Panc1 (cell line): ENCODE data around the gene RGS6.

Experiments used
- CTCF ChIP-seq: fragments of 450-650 bp; IDR thresholded peaks from 2 replicates; pipeline ENCODE4 v1.5.1; 2017; ENCODE audit warnings: mild to moderate bottlenecking
- POLR2AphosphoS5 ChIP-seq: IDR thresholded peaks from 2 replicates; pipeline ENCODE4 v1.6.1; 2012; ENCODE audit warnings: mild to moderate bottlenecking, low read depth, low read length, moderate library complexity
- TF ChIP-seq, protein P1 (sequence below), 2 experiments: IDR thresholded peaks; 2 replicates each; pipeline ENCODE4 v1.6.1; 2011 to 2012; ENCODE audit warnings: low read depth in 2 of 2, control low read depth in 1 of 2, low read length in 1 of 2, mild to moderate bottlenecking in 1 of 2, moderate library complexity in 1 of 2; ENCODE audit not compliant: insufficient read depth in 1 of 2

DNA sequence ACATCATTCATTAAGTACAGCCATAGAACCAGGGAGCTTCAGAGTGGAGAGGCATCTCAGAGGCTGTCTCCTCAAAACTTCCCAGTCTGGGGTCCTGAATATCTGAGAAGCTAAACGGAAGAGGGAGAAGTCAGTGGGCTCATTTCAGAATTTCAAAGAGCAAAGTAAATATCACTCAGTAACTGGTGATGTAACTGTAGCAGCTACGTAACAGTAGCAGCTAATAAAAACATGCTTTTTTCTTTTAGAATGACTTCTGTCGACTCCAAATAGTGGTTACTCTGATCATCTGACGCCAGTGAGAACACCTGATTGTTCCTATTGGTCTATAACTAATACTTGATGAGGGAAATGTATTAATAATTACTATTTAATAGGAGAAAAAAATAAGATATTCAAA lies 578.3 kb downstream of the RGS6 start:
- no peak for TF ChIP-seq CTCF
- TF ChIP-seq, protein P1, sequence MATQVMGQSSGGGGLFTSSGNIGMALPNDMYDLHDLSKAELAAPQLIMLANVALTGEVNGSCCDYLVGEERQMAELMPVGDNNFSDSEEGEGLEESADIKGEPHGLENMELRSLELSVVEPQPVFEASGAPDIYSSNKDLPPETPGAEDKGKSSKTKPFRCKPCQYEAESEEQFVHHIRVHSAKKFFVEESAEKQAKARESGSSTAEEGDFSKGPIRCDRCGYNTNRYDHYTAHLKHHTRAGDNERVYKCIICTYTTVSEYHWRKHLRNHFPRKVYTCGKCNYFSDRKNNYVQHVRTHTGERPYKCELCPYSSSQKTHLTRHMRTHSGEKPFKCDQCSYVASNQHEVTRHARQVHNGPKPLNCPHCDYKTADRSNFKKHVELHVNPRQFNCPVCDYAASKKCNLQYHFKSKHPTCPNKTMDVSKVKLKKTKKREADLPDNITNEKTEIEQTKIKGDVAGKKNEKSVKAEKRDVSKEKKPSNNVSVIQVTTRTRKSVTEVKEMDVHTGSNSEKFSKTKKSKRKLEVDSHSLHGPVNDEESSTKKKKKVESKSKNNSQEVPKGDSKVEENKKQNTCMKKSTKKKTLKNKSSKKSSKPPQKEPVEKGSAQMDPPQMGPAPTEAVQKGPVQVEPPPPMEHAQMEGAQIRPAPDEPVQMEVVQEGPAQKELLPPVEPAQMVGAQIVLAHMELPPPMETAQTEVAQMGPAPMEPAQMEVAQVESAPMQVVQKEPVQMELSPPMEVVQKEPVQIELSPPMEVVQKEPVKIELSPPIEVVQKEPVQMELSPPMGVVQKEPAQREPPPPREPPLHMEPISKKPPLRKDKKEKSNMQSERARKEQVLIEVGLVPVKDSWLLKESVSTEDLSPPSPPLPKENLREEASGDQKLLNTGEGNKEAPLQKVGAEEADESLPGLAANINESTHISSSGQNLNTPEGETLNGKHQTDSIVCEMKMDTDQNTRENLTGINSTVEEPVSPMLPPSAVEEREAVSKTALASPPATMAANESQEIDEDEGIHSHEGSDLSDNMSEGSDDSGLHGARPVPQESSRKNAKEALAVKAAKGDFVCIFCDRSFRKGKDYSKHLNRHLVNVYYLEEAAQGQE (IDR thresholded peaks at IDR 0.05; ENCODE audit: insufficient read depth in 1 of 2, low read depth in 2 of 2, low read length in 1 of 2): no peak
- TF ChIP-seq POLR2AphosphoS5: no peak
